Activated T-cell treated with anti-CD3 and anti-CD28 coated beads, Interleukin-2, amount 50 U/mL, for 1 hour (primary cell): ENCODE results near the gene DGCR6L.
"Not testable (repeated sequence)": the region's sequence is repeated elsewhere in the genome, so short reads cannot be mapped to it uniquely, and the experiment has no call there.

Source experiments
- DNase-seq: peaks from one replicate; pipeline ENCODE4 v3.0.0-alpha.2; 2020

Gene DGCR6L

GRCh38 chr22:20324139-20324516 is 4.3 kb upstream of the DGCR6L start:
- peak; percentile 36 for DNase-seq

GRCh38 chr22:20321552-20322211 is 1.8 kb upstream of the DGCR6L start:
- DNase-seq = peak; percentile 19

- not testable (repeated sequence) for DNase-seq
Observed at GRCh38 chr22:20320659-20321551, 1.0 kb upstream of the DGCR6L start.

GRCh38 chr22:20319041-20319744 is 667 bp downstream of the DGCR6L start:
- DNase-seq = no peak

GRCh38 chr22:20318043-20318688 is 1.7 kb downstream of the DGCR6L start:
- not testable (repeated sequence) for DNase-seq

- peak; percentile 49 for DNase-seq
Observed at GRCh38 chr22:20317402-20318042, 2.3 kb downstream of the DGCR6L start.

- peak; percentile 11 for DNase-seq
Observed at GRCh38 chr22:20316844-20317401, 2.9 kb downstream of the DGCR6L start.

GRCh38 chr22:20316217-20316843 is 3.5 kb downstream of the DGCR6L start:
- peak; percentile 17 for DNase-seq

GRCh38 chr22:20315337-20316216 is 4.3 kb downstream of the DGCR6L start:
- peak; percentile 16 for DNase-seq

GRCh38 chr22:20314741-20315336 is 5.0 kb downstream of the DGCR6L start:
- peak; percentile 15 for DNase-seq

- not testable (repeated sequence) for DNase-seq
Observed at GRCh38 chr22:20314206-20314605, 5.7 kb downstream of the DGCR6L start.

- peak; percentile 9 for DNase-seq
Observed at GRCh38 chr22:20313306-20314077, 6.4 kb downstream of the DGCR6L start.

GRCh38 chr22:20312396-20313191 is 7.3 kb downstream of the DGCR6L start:
- DNase-seq = peak; percentile 11

GRCh38 chr22:20311249-20312062 is 8.4 kb downstream of the DGCR6L start:
- DNase-seq = peak; percentile 12

GRCh38 chr22:20310773-20311172 is 9.1 kb downstream of the DGCR6L start:
- peak; percentile 13 for DNase-seq

- not testable (repeated sequence) for DNase-seq
Observed at GRCh38 chr22:20310180-20310579, 9.7 kb downstream of the DGCR6L start.
